ENCODE results near the gene POLR2L. TPM values are rescaled to one million over a fixed set of nuclear protein-coding genes. Genes with fewer than 3 reads are reported as not detected.

POLR2L gene
- total RNA-seq, 4 donors from 2014 or later, result 10.5 to 81.5 (median 42.8) TPM

GRCh38 chr11:811446-812245, 30.7 kb downstream of the POLR2L start:
- no peaks in the 10 kb centered on the region for H3K27me3 ChIP-seq
- no peak for DNase-seq
- H3K9me3 ChIP-seq, result no peaks in the 10 kb centered on the region
- no peak overlapping the region for H3K27ac ChIP-seq
- H3K36me3 ChIP-seq, result no peaks in the 10 kb centered on the region
- no peak overlapping the region for H3K4me3 ChIP-seq
- TF ChIP-seq CTCF (IDR thresholded peaks at IDR 0.05) (no peak), POLR2A (IDR thresholded peaks at IDR 0.05) (no peak)
- peaks cover 8 to 23% of the 10 kb centered on the region in 2 donors for H3K4me1 ChIP-seq
- intact Hi-C loops (cut with DNase I; ENCODE audit: low total_unique reads), result no loop called here

DNA sequence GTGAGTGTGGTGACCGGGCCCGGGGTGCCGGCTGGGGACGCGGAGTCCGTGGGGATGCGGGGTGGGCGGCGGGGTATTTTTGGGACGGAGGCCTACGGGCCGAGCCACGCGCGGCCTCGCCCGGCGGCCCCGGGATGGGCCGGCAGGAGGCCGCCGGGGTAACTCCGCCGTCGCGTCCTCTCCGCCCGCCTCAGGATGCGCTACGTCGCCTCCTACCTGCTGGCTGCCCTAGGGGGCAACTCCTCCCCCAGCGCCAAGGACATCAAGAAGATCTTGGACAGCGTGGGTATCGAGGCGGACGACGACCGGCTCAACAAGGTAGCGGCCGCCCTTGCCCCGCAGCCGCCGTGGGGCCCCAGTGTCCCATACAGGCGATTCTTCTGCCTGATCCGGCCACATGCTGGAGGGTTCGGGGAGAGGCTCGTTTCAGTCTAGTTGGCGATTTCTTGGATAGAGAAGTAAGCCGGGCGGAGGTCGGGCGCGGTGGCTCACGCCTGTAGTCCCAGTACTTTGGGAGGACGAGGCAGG, 32.2 kb downstream of the POLR2L start:
- H3K4me1 ChIP-seq, result peaks cover 8 to 23% of the 10 kb centered on the region in 2 donors
- H3K27me3 ChIP-seq, result no peaks in the 10 kb centered on the region
- intact Hi-C loops (cut with DNase I; ENCODE audit: low total_unique reads), result no loop called here
- no peak for DNase-seq
- no peaks in the 10 kb centered on the region for H3K9me3 ChIP-seq
- no peaks in the 10 kb centered on the region for H3K36me3 ChIP-seq
- H3K4me3 ChIP-seq, result peak overlapping the region; percentile 80 to 83
- no peak for TF ChIP-seq POLR2A (IDR thresholded peaks at IDR 0.05)
- TF ChIP-seq CTCF (IDR thresholded peaks at IDR 0.05), result peak in 1 of 4 experiments; percentile 13
- H3K27ac ChIP-seq, result peak overlapping the region; percentile 96 to 97

GRCh38 chr11:809287-810039, 32.9 kb downstream of the POLR2L start, which contains the start of gene RPLP2:
Gene RPLP2, plus strand, starts transcription at chr11:809967. Its CDS starts 268 bp downstream, at chr11:810235.
- Histone ChIP-seq H3K36me3 (no peaks in the 10 kb centered on the region), H3K4me3 (peak within 1 kb of the TSS; percentile 80 to 83), H3K9me3 (no peaks in the 10 kb centered on the region), H3K4me1 (peaks cover 8 to 26% of the 10 kb centered on the region in 2 donors), H3K27me3 (no peaks in the 10 kb centered on the region), H3K27ac (peak within 1 kb of the TSS; percentile 96 to 97)
- TF ChIP-seq POLR2A (IDR thresholded peaks at IDR 0.05), result peak; percentile 85 to 91
- TF ChIP-seq CTCF (IDR thresholded peaks at IDR 0.05), result peak in 2 of 4 experiments; percentile 1 to 23
- intact Hi-C loops (cut with DNase I; ENCODE audit: low total_unique reads), result no loop called here
- peak; percentile 98 for DNase-seq

- TF ChIP-seq POLR2A (IDR thresholded peaks at IDR 0.05) (no peak), CTCF (IDR thresholded peaks at IDR 0.05) (no peak)
- no peak for DNase-seq
Observed at GRCh38 chr11:808427-809286, 33.7 kb downstream of the POLR2L start.

More at GRCh38 chr11:808427-809286, 33.7 kb downstream of the POLR2L start:
- Histone ChIP-seq H3K27ac (peak overlapping the region; percentile 96 to 97), H3K27me3 (no peaks in the 10 kb centered on the region), H3K4me1 (peaks cover 8 to 33% of the 10 kb centered on the region in 2 donors), H3K4me3 (peak overlapping the region; percentile 80 to 83), H3K36me3 (no peaks in the 10 kb centered on the region), H3K9me3 (no peaks in the 10 kb centered on the region)
- intact Hi-C loops (cut with DNase I; ENCODE audit: low total_unique reads), result no loop called here

Data from uterus (tissue), 4 donors.